Tibial artery (tissue), 4 donors: ENCODE measurements around the gene BTLA.
"Not testable (repeated sequence)": the region's sequence is repeated elsewhere in the genome, so short reads cannot be mapped to it uniquely, and the experiment has no call there.

Experiments
- DNase-seq, 2 donors: peaks; one replicate each; pipeline ENCODE4 v3.0.0-alpha.2; 2019
- H3K27ac ChIP-seq, 2 donors: fragments of 200-600 bp; sonication (generic) in 1 of 2; 1 replicate in 1 of 2; 2 replicates in 1 of 2; pipeline ENCODE4 v1.5.1; 2018 to 2019; ENCODE audit warnings: mild to moderate bottlenecking in 1 of 2
- H3K27me3 ChIP-seq, 2 donors: fragments of 200-600 bp; sonication (generic) in 1 of 2; one replicate each; pipeline versions ENCODE4 v1.5.1 to v1.6.0; 2016 to 2019
- H3K36me3 ChIP-seq, 3 donors: fragments of 200-600 bp; sonication (generic) in 2 of 3; one replicate each; pipeline ENCODE4 v1.5.1; 2016 to 2019; ENCODE audit warnings: mild to moderate bottlenecking in 2 of 3
- H3K4me1 ChIP-seq, 4 donors: fragments of 200-600 bp; sonication (generic) in 2 of 4; 1 replicate in 3 of 4; 2 replicates in 1 of 4; pipeline ENCODE4 v1.5.1; 2016 to 2019
- H3K4me3 ChIP-seq, 2 donors: fragments of 200-600 bp; sonication (generic) in 1 of 2; 1 replicate in 1 of 2; 2 replicates in 1 of 2; pipeline ENCODE4 v1.5.1; 2018 to 2019; ENCODE audit warnings: mild to moderate bottlenecking in 2 of 2
- H3K9me3 ChIP-seq, 3 donors: fragments of 200-600 bp; sonication (generic) in 1 of 3; one replicate each; pipeline ENCODE4 v1.5.1; 2016 to 2019
- CTCF ChIP-seq, 2 experiments: fragments of 200-600 bp in 1 of 2; fragments of 450-650 bp in 1 of 2; IDR thresholded peaks; one replicate each; pipeline ENCODE4 v1.5.1; 2017 to 2019; ENCODE audit warnings: antibody characterized with exemption in 2 of 2, mild to moderate bottlenecking in 1 of 2, moderate library complexity in 1 of 2
- intact Hi-C: fragments of 100-400 bp; cut with DNase I; formaldehyde crosslinking; loops from one replicate; pipeline ENCODE4 v1.15.0; 2023; ENCODE audit warnings: low total_unique reads

BTLA gene

GRCh38 chr3:112498914-112499711, at the start of gene BTLA:
TSS of gene BTLA (minus strand) at chr3:112499472. CDS start at chr3:112499358, 114 bp downstream.
- no peak for TF ChIP-seq CTCF (IDR thresholded peaks at IDR 0.05)
- intact Hi-C loops = no loop called here
- peaks cover 0 to 3% (median 0%) of the 10 kb centered on the region in 3 donors for H3K9me3 ChIP-seq
- no peak for DNase-seq
- H3K36me3 ChIP-seq = no peaks in the 10 kb centered on the region
- no peak within 1 kb of the TSS for H3K27ac ChIP-seq
- H3K4me3 ChIP-seq = no peak within 1 kb of the TSS
- H3K27me3 ChIP-seq = no peaks in the 10 kb centered on the region
- no peaks in the 10 kb centered on the region for H3K4me1 ChIP-seq

GRCh38 chr3:112546216-112546759, 47.0 kb upstream of the BTLA start:
- no peak for DNase-seq
- Histone ChIP-seq H3K36me3 (peaks cover 21 to 55% (median 36%) of the 10 kb centered on the region in 3 donors), H3K9me3 (no peaks in the 10 kb centered on the region), H3K27me3 (no peaks in the 10 kb centered on the region), H3K4me1 (peaks cover 0 to 5% (median 0%) of the 10 kb centered on the region in 4 donors), H3K27ac (no peak overlapping the region), H3K4me3 (no peak overlapping the region)
- TF ChIP-seq CTCF (IDR thresholded peaks at IDR 0.05) = no peak
- intact Hi-C loops = no loop called here

GRCh38 chr3:112539825-112540650, 40.8 kb upstream of the BTLA start:
- intact Hi-C loops = no loop called here
- TF ChIP-seq CTCF (IDR thresholded peaks at IDR 0.05) = no peak
- H3K36me3 ChIP-seq = peaks cover 20 to 56% (median 25%) of the 10 kb centered on the region in 3 donors
- no peaks in the 10 kb centered on the region for H3K27me3 ChIP-seq
- H3K4me3 ChIP-seq = no peak overlapping the region
- no peaks in the 10 kb centered on the region for H3K9me3 ChIP-seq
- no peaks in the 10 kb centered on the region for H3K4me1 ChIP-seq
- H3K27ac ChIP-seq = no peak overlapping the region
- DNase-seq = no peak

GRCh38 chr3:112531358-112531781, 32.1 kb upstream of the BTLA start:
- peaks cover 22 to 72% (median 63%) of the 10 kb centered on the region in 3 donors for H3K36me3 ChIP-seq
- TF ChIP-seq CTCF (IDR thresholded peaks at IDR 0.05) = peak; percentile 35 to 52
- H3K4me3 ChIP-seq = no peak overlapping the region
- no peaks in the 10 kb centered on the region for H3K9me3 ChIP-seq
- no peaks in the 10 kb centered on the region for H3K27me3 ChIP-seq
- no peak overlapping the region for H3K27ac ChIP-seq
- H3K4me1 ChIP-seq = no peaks in the 10 kb centered on the region
- intact Hi-C loops = no loop called here
- DNase-seq = no peak

GRCh38 chr3:112530573-112530972, 31.3 kb upstream of the BTLA start:
- peaks cover 21 to 66% (median 55%) of the 10 kb centered on the region in 3 donors for H3K36me3 ChIP-seq
- TF ChIP-seq CTCF (IDR thresholded peaks at IDR 0.05) = no peak
- H3K27ac ChIP-seq = no peak overlapping the region
- no peaks in the 10 kb centered on the region for H3K9me3 ChIP-seq
- no peaks in the 10 kb centered on the region for H3K27me3 ChIP-seq
- no peak for DNase-seq
- no peaks in the 10 kb centered on the region for H3K4me1 ChIP-seq
- no peak overlapping the region for H3K4me3 ChIP-seq
- intact Hi-C loops = no loop called here

- intact Hi-C loops = loop anchor here (10.0 kb wide), 1 partner anchor 229 kb away; the partner anchor contains the start of gene SLC9C1
- H3K27ac ChIP-seq, H3K9me3 ChIP-seq: not testable (repeated sequence)
These were observed 24.9 kb upstream of the BTLA start for GRCh38 chr3:112524127-112524526.

More at GRCh38 chr3:112524127-112524526, 24.9 kb upstream of the BTLA start:
- not testable (repeated sequence) for DNase-seq, H3K27me3 ChIP-seq, H3K4me3 ChIP-seq, H3K4me1 ChIP-seq
- peaks cover 17 to 25% (median 23%) of the 10 kb centered on the region in 3 donors for H3K36me3 ChIP-seq
